HEK293T (cell line): ENCODE measurements around the gene SLC17A4.

Source experiments
- CTCF ChIA-PET: fragments of 350-600 bp; formaldehyde crosslinking; extraction: SDS; loops from one replicate; lab custom pipeline; 2021; ENCODE audit warnings: antibody characterized with exemption, inconsistent platforms; lab: Yijun Ruan, JAX
- POLR2A ChIA-PET: fragments of 350-600 bp; formaldehyde crosslinking; extraction: SDS; loops from one replicate; lab custom pipeline; 2020; ENCODE audit warnings: antibody characterized with exemption, inconsistent platforms; lab: Yijun Ruan, JAX
- DNase-seq: peaks from one replicate; pipeline ENCODE4 v3.0.0; 2012; ENCODE audit warnings: mixed read lengths; ENCODE audit errors: extremely low spot score
- ARNT ChIP-seq: fragments of 450-650 bp; IDR thresholded peaks from 2 replicates; pipeline ENCODE4 v1.6.1; 2017; ENCODE audit warnings: mild to moderate bottlenecking
- BHLHE40 ChIP-seq: fragments of 450-650 bp; IDR thresholded peaks from 2 replicates; pipeline ENCODE4 v1.6.1; 2016; ENCODE audit warnings: mild to moderate bottlenecking, moderate library complexity, borderline replicate concordance
- CTBP1 ChIP-seq: fragments of 450-650 bp; IDR thresholded peaks from 2 replicates; pipeline ENCODE4 v1.6.1; 2016; ENCODE audit warnings: borderline replicate concordance
- ELF4 ChIP-seq: fragments of 450-650 bp; IDR thresholded peaks from 2 replicates; pipeline ENCODE4 v1.6.1; 2017; ENCODE audit warnings: antibody characterized with exemption
- FOXA1 ChIP-seq: fragments of 450-650 bp; IDR thresholded peaks from 2 replicates; pipeline ENCODE4 v1.6.1; 2016; ENCODE audit warnings: mild to moderate bottlenecking
- FOXK2 ChIP-seq: fragments of 450-650 bp; IDR thresholded peaks from 2 replicates; pipeline ENCODE4 v1.6.1; 2016; ENCODE audit warnings: mild to moderate bottlenecking
- FOXM1 ChIP-seq: fragments of 450-650 bp; IDR thresholded peaks from 2 replicates; pipeline ENCODE4 v1.6.1; 2017; ENCODE audit warnings: mild to moderate bottlenecking, borderline replicate concordance
- HDGF ChIP-seq: fragments of 450-650 bp; IDR thresholded peaks from 2 replicates; pipeline ENCODE4 v1.6.1; 2017; ENCODE audit warnings: antibody characterized with exemption, borderline replicate concordance
- L3MBTL2 ChIP-seq: fragments of 450-650 bp; conservative IDR thresholded peaks from 2 replicates; pipeline ENCODE4 v1.6.1; 2016; ENCODE audit warnings: mild to moderate bottlenecking
- LEF1 ChIP-seq: fragments of 450-650 bp; IDR thresholded peaks from 2 replicates; pipeline ENCODE4 v1.6.1; 2017; ENCODE audit warnings: mild to moderate bottlenecking, borderline replicate concordance
- NFRKB ChIP-seq: fragments of 450-650 bp; IDR thresholded peaks from 2 replicates; pipeline ENCODE4 v1.6.1; 2016; ENCODE audit warnings: mild to moderate bottlenecking, moderate library complexity
- SP1 ChIP-seq: fragments of 450-650 bp; IDR thresholded peaks from 2 replicates; pipeline ENCODE4 v1.6.1; 2017
- SUZ12 ChIP-seq: fragments of 450-650 bp; IDR thresholded peaks from 2 replicates; pipeline ENCODE4 v1.6.1; 2016; ENCODE audit warnings: mild to moderate bottlenecking
- TARDBP ChIP-seq: fragments of 450-650 bp; IDR thresholded peaks from 2 replicates; pipeline ENCODE4 v1.6.1; 2016
- ZNF384 ChIP-seq: fragments of 450-650 bp; IDR thresholded peaks from 2 replicates; pipeline ENCODE4 v1.6.1; 2016
- TF ChIP-seq, protein P1 (sequence below): fragments of 450-650 bp; IDR thresholded peaks from 2 replicates; pipeline ENCODE4 v1.6.1; 2016

The SLC17A4 gene

DNA sequence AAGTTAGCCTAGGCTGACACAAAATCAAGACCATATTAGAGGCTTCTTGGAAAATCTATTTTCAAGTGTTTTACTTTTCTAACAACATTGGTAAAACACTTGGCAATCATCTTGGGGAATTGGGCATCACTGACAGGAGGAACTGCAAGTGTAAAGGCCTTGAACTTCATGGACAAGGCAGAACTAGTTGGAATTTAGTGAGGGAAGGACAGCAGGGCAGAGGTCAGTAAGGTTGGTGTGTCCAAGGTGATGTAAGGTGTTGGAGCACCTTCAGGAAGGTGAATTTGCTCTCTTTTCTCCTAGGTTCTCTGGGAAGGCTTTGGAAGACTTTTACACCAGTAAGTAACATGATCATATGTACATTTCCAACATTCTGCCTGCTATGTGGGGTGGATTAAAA lies 1.5 kb upstream of the SLC17A4 start:
- POLR2A ChIA-PET: no interaction called here
- DNase-seq: no peak
- TF ChIP-seq NFRKB: no peak
- TF ChIP-seq TARDBP: no peak
- no peak for TF ChIP-seq CTBP1
- TF ChIP-seq LEF1: no peak
- TF ChIP-seq SUZ12: no peak
- no peak for TF ChIP-seq FOXM1
- TF ChIP-seq HDGF: no peak
- TF ChIP-seq ELF4: no peak
- TF ChIP-seq BHLHE40: no peak
- no peak for TF ChIP-seq FOXA1
- TF ChIP-seq L3MBTL2: no peak
- TF ChIP-seq ARNT: no peak
- no peak for TF ChIP-seq ZNF384
- CTCF ChIA-PET: no interaction called here

GRCh38 chr6:25755483-25755882 lies 941 bp downstream of the SLC17A4 start:
- ChIA-PET POLR2A (no interaction called here), CTCF (no interaction called here)
- no peak for DNase-seq
- no peak for TF ChIP-seq SUZ12
- TF ChIP-seq ZNF384: no peak
- no peak for TF ChIP-seq TARDBP
- TF ChIP-seq ARNT: no peak
- TF ChIP-seq SP1: no peak
- TF ChIP-seq HDGF: no peak
- TF ChIP-seq NFRKB: no peak
- TF ChIP-seq, protein P1, sequence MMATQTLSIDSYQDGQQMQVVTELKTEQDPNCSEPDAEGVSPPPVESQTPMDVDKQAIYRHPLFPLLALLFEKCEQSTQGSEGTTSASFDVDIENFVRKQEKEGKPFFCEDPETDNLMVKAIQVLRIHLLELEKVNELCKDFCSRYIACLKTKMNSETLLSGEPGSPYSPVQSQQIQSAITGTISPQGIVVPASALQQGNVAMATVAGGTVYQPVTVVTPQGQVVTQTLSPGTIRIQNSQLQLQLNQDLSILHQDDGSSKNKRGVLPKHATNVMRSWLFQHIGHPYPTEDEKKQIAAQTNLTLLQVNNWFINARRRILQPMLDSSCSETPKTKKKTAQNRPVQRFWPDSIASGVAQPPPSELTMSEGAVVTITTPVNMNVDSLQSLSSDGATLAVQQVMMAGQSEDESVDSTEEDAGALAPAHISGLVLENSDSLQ: no peak
- no peak for TF ChIP-seq FOXA1
- no peak for TF ChIP-seq CTBP1
- no peak for TF ChIP-seq BHLHE40
- no peak for TF ChIP-seq L3MBTL2
- no peak for TF ChIP-seq ELF4

GRCh38 chr6:25756382-25757363 lies 2.1 kb downstream of the SLC17A4 start:
- POLR2A ChIA-PET: no interaction called here
- DNase-seq: no peak
- CTCF ChIA-PET: no interaction called here
- TF ChIP-seq FOXM1 (no peak), BHLHE40 (no peak), L3MBTL2 (no peak), FOXA1 (no peak), ZNF384 (no peak), SP1 (no peak), NFRKB (no peak), TARDBP (no peak), CTBP1 (no peak), ARNT (no peak), SUZ12 (no peak), FOXK2 (no peak), LEF1 (no peak), HDGF (no peak), ELF4 (no peak)
- TF ChIP-seq, protein P1: no peak

- no peak for DNase-seq
- POLR2A ChIA-PET: no interaction called here
- TF ChIP-seq LEF1: no peak
- CTCF ChIA-PET: no interaction called here
Measured at GRCh38 chr6:25757936-25758642, 3.5 kb downstream of the SLC17A4 start.

DNA sequence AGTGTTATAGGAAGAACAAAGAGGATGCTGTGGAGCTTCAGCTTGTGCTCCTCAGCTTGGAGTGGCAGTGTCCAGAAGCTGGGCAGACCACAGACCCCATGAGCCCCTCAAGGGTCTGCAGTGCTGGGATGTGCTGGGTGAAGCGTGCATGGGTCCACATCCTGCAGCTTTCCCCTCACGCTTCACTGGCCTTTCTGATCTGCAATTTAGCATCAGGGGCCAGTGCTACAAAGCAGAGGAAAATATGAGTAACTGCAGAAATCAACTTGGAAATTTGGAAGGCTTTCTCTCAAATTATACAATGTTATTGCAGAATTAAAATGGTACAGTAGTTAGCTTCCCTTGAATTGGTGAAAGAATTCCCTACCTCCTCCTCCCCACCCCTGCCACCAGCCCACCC lies 10.1 kb downstream of the SLC17A4 start:
- no peak for TF ChIP-seq ARNT
- no peak for TF ChIP-seq SP1
- TF ChIP-seq, protein P1: no peak
- no peak for TF ChIP-seq TARDBP
- no peak for TF ChIP-seq SUZ12
- no peak for TF ChIP-seq HDGF
- TF ChIP-seq FOXM1: no peak
- TF ChIP-seq FOXA1: no peak
- TF ChIP-seq LEF1: no peak
- TF ChIP-seq NFRKB: no peak
- TF ChIP-seq FOXK2: no peak
- TF ChIP-seq BHLHE40: no peak
- no peak for TF ChIP-seq ELF4
- no peak for TF ChIP-seq ZNF384
- TF ChIP-seq L3MBTL2: no peak
- no peak for TF ChIP-seq CTBP1
- DNase-seq: no peak
- CTCF ChIA-PET: interaction anchor here (1.1 kb wide), 1 partner anchor 47 kb away, joined by 4 read pairs; no protein-coding TSS in a partner anchor
- POLR2A ChIA-PET: no interaction called here
